Naive B cell (primary cell): Measurements from ENCODE around the gene DDX23. TPM values are rescaled to one million over a fixed set of nuclear protein-coding genes. Genes with fewer than 3 reads are reported as not detected.

Source experiments
- ATAC-seq, 2 donors: fragments of 150-1000 bp; cut with Tn5 transposase; 2 replicates each; pipeline ENCODE4 v1.10.0; 2021; ENCODE audit warnings: low read depth in 2 of 2, mild to moderate bottlenecking in 2 of 2, moderate library complexity in 2 of 2
- DNase-seq: peaks from one replicate; pipeline ENCODE4 v3.0.0; 2022
- H3K27ac Mint-ChIP-seq, 6 donors: one replicate each; pipeline ENCODE4 v1.8.0; 2020 to 2022; ENCODE audit warnings: mild to moderate bottlenecking in 6 of 6, mixed read lengths in 6 of 6, moderate library complexity in 5 of 6, inconsistent platforms in 2 of 6
- H3K27me3 Mint-ChIP-seq, 3 donors: one replicate each; pipeline ENCODE4 v1.8.0; 2021 to 2022; ENCODE audit warnings: mixed read lengths in 3 of 3, mild to moderate bottlenecking in 1 of 3
- H3K36me3 Mint-ChIP-seq, 2 donors: one replicate each; pipeline ENCODE4 v1.8.0; 2020 to 2022; ENCODE audit warnings: mixed read lengths in 2 of 2, inconsistent platforms in 1 of 2, mild to moderate bottlenecking in 1 of 2
- H3K4me1 Mint-ChIP-seq, 3 donors: one replicate each; pipeline ENCODE4 v1.8.0; 2020 to 2022; ENCODE audit warnings: mixed read lengths in 3 of 3, inconsistent platforms in 1 of 3, mild to moderate bottlenecking in 1 of 3, moderate library complexity in 1 of 3
- H3K4me3 Mint-ChIP-seq, 8 donors: one replicate each; pipeline ENCODE4 v1.8.0; 2020 to 2022; ENCODE audit warnings: mild to moderate bottlenecking in 8 of 8, mixed read lengths in 8 of 8, moderate library complexity in 8 of 8, inconsistent platforms in 2 of 8
- H3K9me3 Mint-ChIP-seq, 7 donors: one replicate each; pipeline ENCODE4 v1.8.0; 2020 to 2022; ENCODE audit warnings: mixed read lengths in 7 of 7, mild to moderate bottlenecking in 5 of 7, inconsistent platforms in 2 of 7, moderate library complexity in 1 of 7
- polyA plus RNA-seq, 6 donors: library from polyadenylated mRNA; unstranded; fragments of 300-500 nt; fragmentation: Illumina TruSeq; gene quantifications; one replicate each; pipeline ENCODE4 v1.2.3, GENCODE V29; 2021; ENCODE audit warnings: low read depth in 6 of 6

DDX23 gene
- 10 to 100 TPM in 5 of 6 donors, 1 to 10 TPM in 1; 9.1 to 51.3 (median 29.9) TPM for polyA plus RNA-seq

GRCh38 chr12:48851883-48852733 lies at the start of gene DDX23:
DDX23 (minus strand) TSS chr12:48852163; CDS start chr12:48845782, 6,381 bp downstream.
- Mint-ChIP-seq H3K4me3 (peak within 1 kb of the TSS; percentile 93 to 99 (median 97)), H3K4me1 (peaks cover 26 to 43% (median 42%) of the 10 kb centered on the region in 3 donors), H3K9me3 (no peaks in the 10 kb centered on the region), H3K27ac (peak within 1 kb of the TSS; percentile 97 to 99 (median 98)), H3K27me3 (no peaks in the 10 kb centered on the region), H3K36me3 (peaks cover 0 to 7% of the 10 kb centered on the region in 2 donors)
- DNase-seq (peak; percentile 87), ATAC-seq (peak; percentile 95 to 96)

GRCh38 chr12:48901278-48901677 lies 49.3 kb upstream of the DDX23 start:
- Mint-ChIP-seq H3K36me3 (no peaks in the 10 kb centered on the region), H3K4me3 (no peak overlapping the region), H3K4me1 (peaks cover 4 to 15% (median 11%) of the 10 kb centered on the region in 3 donors), H3K27me3 (peaks cover 11 to 32% (median 16%) of the 10 kb centered on the region in 3 donors), H3K27ac (no peak overlapping the region), H3K9me3 (no peaks in the 10 kb centered on the region)
- ATAC-seq (no peak), DNase-seq (no peak)

GRCh38 chr12:48899651-48900050 lies 47.7 kb upstream of the DDX23 start:
- no peak overlapping the region for H3K27ac Mint-ChIP-seq
- H3K9me3 Mint-ChIP-seq: no peaks in the 10 kb centered on the region
- DNase-seq: no peak
- H3K4me3 Mint-ChIP-seq: no peak overlapping the region
- H3K36me3 Mint-ChIP-seq: no peaks in the 10 kb centered on the region
- ATAC-seq: no peak
- peaks cover 11 to 28% (median 11%) of the 10 kb centered on the region in 3 donors for H3K27me3 Mint-ChIP-seq
- peaks cover 4 to 13% (median 11%) of the 10 kb centered on the region in 3 donors for H3K4me1 Mint-ChIP-seq

- Mint-ChIP-seq H3K27me3 (peaks cover 16 to 48% (median 34%) of the 10 kb centered on the region in 3 donors), H3K36me3 (no peaks in the 10 kb centered on the region), H3K9me3 (no peaks in the 10 kb centered on the region), H3K27ac (no peak overlapping the region), H3K4me3 (no peak overlapping the region), H3K4me1 (peaks cover 0 to 9% (median 0%) of the 10 kb centered on the region in 3 donors)
- DNase-seq: no peak
- no peak for ATAC-seq
These were observed 42.3 kb upstream of the DDX23 start for GRCh38 chr12:48894271-48894670.

GRCh38 chr12:48890657-48891418 lies 38.9 kb upstream of the DDX23 start:
- Mint-ChIP-seq H3K27me3 (peaks cover 10 to 34% (median 23%) of the 10 kb centered on the region in 3 donors), H3K9me3 (no peaks in the 10 kb centered on the region)
- ATAC-seq: peak; percentile 99

GRCh38 chr12:48889679-48890078 lies 37.7 kb upstream of the DDX23 start:
- Mint-ChIP-seq H3K27me3 (peaks cover 10 to 33% (median 29%) of the 10 kb centered on the region in 3 donors), H3K36me3 (no peaks in the 10 kb centered on the region), H3K4me1 (peaks cover 0 to 9% (median 0%) of the 10 kb centered on the region in 3 donors), H3K9me3 (no peaks in the 10 kb centered on the region), H3K4me3 (no peak overlapping the region), H3K27ac (no peak overlapping the region)
- DNase-seq (no peak), ATAC-seq (no peak)

More at GRCh38 chr12:48890657-48891418, 38.9 kb upstream of the DDX23 start:
- Mint-ChIP-seq H3K27ac (peak overlapping the region in 1 of 6 donors; percentile 79), H3K4me1 (peaks cover 0 to 9% (median 0%) of the 10 kb centered on the region in 3 donors), H3K36me3 (no peaks in the 10 kb centered on the region), H3K4me3 (peak overlapping the region in 3 of 8 donors; percentile 2 to 25 (median 6))
- peak; percentile 72 for DNase-seq

- H3K9me3 Mint-ChIP-seq: no peaks in the 10 kb centered on the region
- H3K4me1 Mint-ChIP-seq: peaks cover 0 to 7% (median 0%) of the 10 kb centered on the region in 3 donors
- no peak overlapping the region for H3K27ac Mint-ChIP-seq
- ATAC-seq: no peak
- H3K36me3 Mint-ChIP-seq: no peaks in the 10 kb centered on the region
- no peak for DNase-seq
- no peak overlapping the region for H3K4me3 Mint-ChIP-seq
- peaks cover 24 to 52% (median 51%) of the 10 kb centered on the region in 3 donors for H3K27me3 Mint-ChIP-seq
These were observed 31.6 kb upstream of the DDX23 start for GRCh38 chr12:48883305-48884161.

- no peak for DNase-seq
- no peaks in the 10 kb centered on the region for H3K9me3 Mint-ChIP-seq
- ATAC-seq: no peak
These were observed 31.0 kb upstream of the DDX23 start for GRCh38 chr12:48882972-48883304.

GRCh38 chr12:48882315-48882687 lies 30.3 kb upstream of the DDX23 start:
- Mint-ChIP-seq H3K4me1 (peaks cover 0 to 7% (median 0%) of the 10 kb centered on the region in 3 donors), H3K27ac (peak overlapping the region in 1 of 6 donors; percentile 8), H3K9me3 (no peaks in the 10 kb centered on the region), H3K27me3 (peaks cover 24 to 52% (median 51%) of the 10 kb centered on the region in 3 donors), H3K4me3 (no peak overlapping the region), H3K36me3 (no peaks in the 10 kb centered on the region)
- DNase-seq: no peak
- ATAC-seq: no peak

More at GRCh38 chr12:48882972-48883304, 31.0 kb upstream of the DDX23 start:
- no peak overlapping the region for H3K27ac Mint-ChIP-seq
- peaks cover 24 to 52% (median 51%) of the 10 kb centered on the region in 3 donors for H3K27me3 Mint-ChIP-seq
- no peak overlapping the region for H3K4me3 Mint-ChIP-seq
- no peaks in the 10 kb centered on the region for H3K36me3 Mint-ChIP-seq
- H3K4me1 Mint-ChIP-seq: peaks cover 0 to 7% (median 0%) of the 10 kb centered on the region in 3 donors

- ATAC-seq (no peak), DNase-seq (no peak)
- peak overlapping the region in 1 of 6 donors; percentile 8 for H3K27ac Mint-ChIP-seq
- no peaks in the 10 kb centered on the region for H3K36me3 Mint-ChIP-seq
- no peak overlapping the region for H3K4me3 Mint-ChIP-seq
- H3K27me3 Mint-ChIP-seq: peaks cover 24 to 57% (median 51%) of the 10 kb centered on the region in 3 donors
- H3K9me3 Mint-ChIP-seq: no peaks in the 10 kb centered on the region
- H3K4me1 Mint-ChIP-seq: peaks cover 0 to 7% (median 0%) of the 10 kb centered on the region in 3 donors
These were observed 29.8 kb upstream of the DDX23 start for GRCh38 chr12:48881686-48882314.

- H3K9me3 Mint-ChIP-seq: no peaks in the 10 kb centered on the region
- no peak for DNase-seq
- H3K27me3 Mint-ChIP-seq: peaks cover 24 to 57% (median 51%) of the 10 kb centered on the region in 3 donors
- H3K36me3 Mint-ChIP-seq: no peaks in the 10 kb centered on the region
- peaks cover 0 to 7% (median 0%) of the 10 kb centered on the region in 3 donors for H3K4me1 Mint-ChIP-seq
- H3K4me3 Mint-ChIP-seq: no peak overlapping the region
- no peak for ATAC-seq
- H3K27ac Mint-ChIP-seq: no peak overlapping the region
These were observed 28.7 kb upstream of the DDX23 start for GRCh38 chr12:48880647-48881046.

GRCh38 chr12:48878548-48878947 lies 26.6 kb upstream of the DDX23 start:
- ATAC-seq (no peak), DNase-seq (no peak)
- Mint-ChIP-seq H3K4me3 (no peak overlapping the region), H3K4me1 (peaks cover 0 to 7% (median 0%) of the 10 kb centered on the region in 3 donors), H3K27ac (no peak overlapping the region), H3K36me3 (no peaks in the 10 kb centered on the region), H3K27me3 (peaks cover 24 to 42% (median 37%) of the 10 kb centered on the region in 3 donors), H3K9me3 (no peaks in the 10 kb centered on the region)
